GM23248 (cell line): Measurements from ENCODE around the gene ACER3. TPM values are rescaled to one million over a fixed set of nuclear protein-coding genes. Genes with fewer than 3 reads are reported as not detected.
A peak's percentile ranks its signal among the peaks of the same experiment; 100 is the strongest.

Experiments
- DNase-seq: peaks from one replicate; pipeline ENCODE4 v3.0.0-alpha.2; 2015
- H2AFZ ChIP-seq: fragments of 200-600 bp; sonication (generic); 2 replicates; pipeline ENCODE4 v1.6.1; 2016; ENCODE audit warnings: antibody characterized with exemption
- H3F3A ChIP-seq: fragments of 200-600 bp; sonication (generic); 2 replicates; pipeline ENCODE4 v1.6.1; 2016; ENCODE audit warnings: mild to moderate bottlenecking, antibody characterized with exemption, mixed run types; ENCODE audit not compliant: insufficient read depth
- H3K27ac ChIP-seq: fragments of 200-600 bp; sonication (generic); 2 replicates; pipeline ENCODE4 v1.5.1; 2016; ENCODE audit warnings: mild to moderate bottlenecking
- H3K27me3 ChIP-seq: fragments of 200-600 bp; sonication (generic); replicated peaks from 2 replicates; pipeline ENCODE4 v1.6.1; 2016; ENCODE audit warnings: mild to moderate bottlenecking; ENCODE audit not compliant: insufficient read depth
- H3K36me3 ChIP-seq: fragments of 200-600 bp; sonication (generic); 2 replicates; pipeline ENCODE4 v1.6.1; 2016; ENCODE audit warnings: low read depth, mild to moderate bottlenecking
- H3K4me1 ChIP-seq: fragments of 200-600 bp; sonication (generic); 2 replicates; pipeline ENCODE4 v1.6.1; 2016; ENCODE audit warnings: mild to moderate bottlenecking; ENCODE audit not compliant: insufficient read depth
- H3K4me2 ChIP-seq: fragments of 200-600 bp; sonication (generic); one replicate; pipeline ENCODE4 v1.6.1; 2016; ENCODE audit warnings: mild to moderate bottlenecking; ENCODE audit not compliant: unreplicated experiment
- H3K4me3 ChIP-seq: fragments of 200-600 bp; sonication (generic); 2 replicates; pipeline ENCODE4 v1.5.1; 2016; ENCODE audit warnings: mild to moderate bottlenecking
- H3K79me2 ChIP-seq: fragments of 200-600 bp; sonication (generic); 2 replicates; pipeline ENCODE4 v1.6.1; 2016; ENCODE audit warnings: mild to moderate bottlenecking; ENCODE audit not compliant: insufficient read depth
- H3K9ac ChIP-seq: fragments of 200-600 bp; sonication (generic); 2 replicates; pipeline ENCODE4 v1.6.1; 2016; ENCODE audit warnings: mild to moderate bottlenecking
- H3K9me2 ChIP-seq: fragments of 200-600 bp; sonication (generic); 2 replicates; pipeline ENCODE4 v1.6.1; 2016; ENCODE audit warnings: mixed run types, mild to moderate bottlenecking, moderate library complexity; ENCODE audit not compliant: insufficient read depth
- H3K9me3 ChIP-seq: fragments of 200-600 bp; sonication (generic); one replicate; pipeline ENCODE4 v1.6.1; 2017; ENCODE audit warnings: low read depth
- H4K20me1 ChIP-seq: fragments of 200-600 bp; sonication (generic); 2 replicates; pipeline ENCODE4 v1.6.0; 2016; ENCODE audit not compliant: insufficient read depth
- EZH2 ChIP-seq: fragments of 200-600 bp; sonication (generic); IDR thresholded peaks from 2 replicates; pipeline ENCODE4 v1.6.1; 2018; ENCODE audit warnings: antibody characterized with exemption, mild to moderate bottlenecking; ENCODE audit not compliant: insufficient read depth, poor library complexity, severe bottlenecking
- EZH2phosphoT487 ChIP-seq: fragments of 200-600 bp; sonication (generic); IDR thresholded peaks from 2 replicates; pipeline ENCODE4 v1.6.1; 2018; ENCODE audit warnings: antibody characterized with exemption, moderate library complexity, mild to moderate bottlenecking, low read depth; ENCODE audit not compliant: insufficient read depth
- WGBS, 2 experiments: methylation state at CpG; one replicate each; pipeline ENCODE4 v1.1.6; 2015 to 2017; ENCODE audit warnings: low lambda C conversion rate in 2 of 2, low coverage in 1 of 2; ENCODE audit errors: missing lambda C conversion rate in 2 of 2; 5-methylcytosine and 5-hydroxymethylcytosine counted together
- in situ Hi-C: fragments of 300-500 bp; cut with MboI; formaldehyde crosslinking; loops from 2 replicates; pipeline ENCODE4 v1.15.0; 2020
- polyA plus RNA-seq: library from polyadenylated mRNA; unstranded; fragments of >200 nt; fragmentation: Nextera tagmentation; extraction: Ambion mirVana; gene quantifications from 2 replicates; pipeline ENCODE4 v1.2.1, GENCODE V29; 2016
- total RNA-seq: library from RNA; depleted of rRNA; stranded (reverse); fragments of >200 nt; shearing (Covaris generic); gene quantifications from 2 replicates; pipeline ENCODE4 v1.2.3, GENCODE V29; 2014

Gene ACER3
- total and polyA plus RNA-seq, 2 experiments from 2014 or later = 9.1 to 10.2 TPM

GRCh38 chr11:76845069-76845468 lies 15.6 kb upstream of the ACER3 start:
- H3K9me3 ChIP-seq = no peaks in the 10 kb centered on the region
- H3K9ac ChIP-seq = no peak overlapping the region
- H2AFZ ChIP-seq = no peak overlapping the region

GRCh38 chr11:76846441-76846840 lies 14.3 kb upstream of the ACER3 start:
- peaks cover 38% of the 10 kb centered on the region for H3K27me3 ChIP-seq
- H3K79me2 ChIP-seq = no peaks in the 10 kb centered on the region
- no peak overlapping the region for H3K4me3 ChIP-seq
- H3K9me2 ChIP-seq = no peaks in the 10 kb centered on the region
- no peaks in the 10 kb centered on the region for H4K20me1 ChIP-seq
- H3K4me1 ChIP-seq = no peaks in the 10 kb centered on the region
- H3F3A ChIP-seq = no peaks in the 10 kb centered on the region
- 64 to 77% methylated on average over 3 of the region's 3 CpGs for WGBS, 2 experiments
- no peaks in the 10 kb centered on the region for H3K9me3 ChIP-seq
- no peak for TF ChIP-seq EZH2
- TF ChIP-seq EZH2phosphoT487 = no peak
- no peak overlapping the region for H2AFZ ChIP-seq
- DNase-seq = no peak
- H3K36me3 ChIP-seq = no peaks in the 10 kb centered on the region
- in situ Hi-C loops = no loop called here
- no peak overlapping the region for H3K27ac ChIP-seq
- H3K4me2 ChIP-seq = no peak overlapping the region
- no peak overlapping the region for H3K9ac ChIP-seq

More at GRCh38 chr11:76845069-76845468, 15.6 kb upstream of the ACER3 start:
- Histone ChIP-seq H3F3A (no peaks in the 10 kb centered on the region), H3K9me2 (no peaks in the 10 kb centered on the region), H3K79me2 (no peaks in the 10 kb centered on the region), H4K20me1 (no peaks in the 10 kb centered on the region), H3K4me3 (no peak overlapping the region), H3K4me1 (no peaks in the 10 kb centered on the region), H3K4me2 (no peak overlapping the region), H3K36me3 (no peaks in the 10 kb centered on the region), H3K27me3 (peaks cover 48% of the 10 kb centered on the region), H3K27ac (no peak overlapping the region)
- DNase-seq = no peak
- in situ Hi-C loops = no loop called here
- whole genome bisulfite sequencing, 2 experiments = 84 to 89% methylated on average over 3 of the region's 3 CpGs
- TF ChIP-seq EZH2phosphoT487 (no peak), EZH2 (no peak)

- H3K27me3 ChIP-seq = peaks cover 24% of the 10 kb centered on the region
- H3K9me3 ChIP-seq = no peaks in the 10 kb centered on the region
- H3K4me3 ChIP-seq = no peak overlapping the region
Measured at GRCh38 chr11:76849376-76849775, 11.3 kb upstream of the ACER3 start.

GRCh38 chr11:76850130-76850529 lies 10.6 kb upstream of the ACER3 start:
- Histone ChIP-seq H3F3A (no peaks in the 10 kb centered on the region), H3K79me2 (no peaks in the 10 kb centered on the region), H4K20me1 (no peaks in the 10 kb centered on the region), H3K9me2 (no peaks in the 10 kb centered on the region), H3K9me3 (no peaks in the 10 kb centered on the region), H3K27ac (no peak overlapping the region), H3K4me2 (no peak overlapping the region), H3K4me1 (no peaks in the 10 kb centered on the region), H3K36me3 (no peaks in the 10 kb centered on the region), H3K4me3 (no peak overlapping the region), H3K27me3 (peaks cover 21% of the 10 kb centered on the region), H3K9ac (no peak overlapping the region), H2AFZ (no peak overlapping the region)
- in situ Hi-C loops = no loop called here
- TF ChIP-seq EZH2 (no peak), EZH2phosphoT487 (no peak)
- 7 to 9% methylated on average over 4 of the region's 4 CpGs for WGBS, 2 experiments
- no peak for DNase-seq

More at GRCh38 chr11:76849376-76849775, 11.3 kb upstream of the ACER3 start:
- Histone ChIP-seq H3K36me3 (no peaks in the 10 kb centered on the region), H3K4me2 (no peak overlapping the region), H3K79me2 (no peaks in the 10 kb centered on the region), H3K4me1 (no peaks in the 10 kb centered on the region), H3K27ac (no peak overlapping the region), H3F3A (no peaks in the 10 kb centered on the region), H4K20me1 (no peaks in the 10 kb centered on the region), H3K9me2 (no peaks in the 10 kb centered on the region), H2AFZ (no peak overlapping the region), H3K9ac (no peak overlapping the region)
- in situ Hi-C loops = no loop called here
- no peak for TF ChIP-seq EZH2
- TF ChIP-seq EZH2phosphoT487 = no peak
- DNase-seq = no peak
- WGBS, 2 experiments = 94 to 95% methylated on average over 3 of the region's 3 CpGs

GRCh38 chr11:76850815-76851214 lies 9.9 kb upstream of the ACER3 start:
- peak; percentile 36 for DNase-seq
- in situ Hi-C loops = no loop called here

More at GRCh38 chr11:76850815-76851214, 9.9 kb upstream of the ACER3 start:
- H3K4me3 ChIP-seq = no peak overlapping the region
- H2AFZ ChIP-seq = no peak overlapping the region
- no peaks in the 10 kb centered on the region for H3K36me3 ChIP-seq
- no peaks in the 10 kb centered on the region for H3K9me3 ChIP-seq
- H3K4me2 ChIP-seq = no peak overlapping the region
- no peaks in the 10 kb centered on the region for H3K4me1 ChIP-seq
- TF ChIP-seq EZH2 (no peak), EZH2phosphoT487 (no peak)
- no peaks in the 10 kb centered on the region for H3K9me2 ChIP-seq
- no peaks in the 10 kb centered on the region for H3K79me2 ChIP-seq
- H3K27me3 ChIP-seq = peaks cover 21% of the 10 kb centered on the region
- no peaks in the 10 kb centered on the region for H3F3A ChIP-seq
- H4K20me1 ChIP-seq = no peaks in the 10 kb centered on the region
- no peak overlapping the region for H3K9ac ChIP-seq
- H3K27ac ChIP-seq = no peak overlapping the region
- 73 to 77% methylated on average over 6 of the region's 6 CpGs for WGBS, 2 experiments
